ENCODE results near the gene KIAA0319L.

Gene KIAA0319L

DNA sequence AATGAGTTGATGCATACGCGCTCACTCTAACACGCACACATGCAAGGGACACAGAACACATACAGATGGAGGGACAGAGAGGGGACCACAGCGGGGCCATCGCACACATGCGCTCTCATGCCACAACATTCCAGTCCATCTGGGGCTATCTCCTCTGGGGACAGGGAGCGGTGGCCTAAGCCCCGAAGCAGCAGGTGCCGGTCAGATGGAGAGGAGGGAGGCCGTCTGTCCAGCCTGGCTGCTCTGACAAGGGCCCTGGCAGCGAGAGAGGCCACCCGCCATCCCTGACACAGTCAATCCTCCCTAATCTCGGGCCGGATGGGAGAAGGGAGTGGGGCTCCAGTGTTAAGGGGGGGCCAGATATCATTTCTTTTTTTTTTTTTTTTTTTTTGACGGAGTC lies 123.5 kb downstream of the KIAA0319L start:
- TF ChIP-seq, protein P1, sequence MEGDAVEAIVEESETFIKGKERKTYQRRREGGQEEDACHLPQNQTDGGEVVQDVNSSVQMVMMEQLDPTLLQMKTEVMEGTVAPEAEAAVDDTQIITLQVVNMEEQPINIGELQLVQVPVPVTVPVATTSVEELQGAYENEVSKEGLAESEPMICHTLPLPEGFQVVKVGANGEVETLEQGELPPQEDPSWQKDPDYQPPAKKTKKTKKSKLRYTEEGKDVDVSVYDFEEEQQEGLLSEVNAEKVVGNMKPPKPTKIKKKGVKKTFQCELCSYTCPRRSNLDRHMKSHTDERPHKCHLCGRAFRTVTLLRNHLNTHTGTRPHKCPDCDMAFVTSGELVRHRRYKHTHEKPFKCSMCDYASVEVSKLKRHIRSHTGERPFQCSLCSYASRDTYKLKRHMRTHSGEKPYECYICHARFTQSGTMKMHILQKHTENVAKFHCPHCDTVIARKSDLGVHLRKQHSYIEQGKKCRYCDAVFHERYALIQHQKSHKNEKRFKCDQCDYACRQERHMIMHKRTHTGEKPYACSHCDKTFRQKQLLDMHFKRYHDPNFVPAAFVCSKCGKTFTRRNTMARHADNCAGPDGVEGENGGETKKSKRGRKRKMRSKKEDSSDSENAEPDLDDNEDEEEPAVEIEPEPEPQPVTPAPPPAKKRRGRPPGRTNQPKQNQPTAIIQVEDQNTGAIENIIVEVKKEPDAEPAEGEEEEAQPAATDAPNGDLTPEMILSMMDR (IDR thresholded peaks at IDR 0.05; ENCODE audit: insufficient read depth, low read length, poor library complexity, severe bottlenecking) = no peak
- no peak for DNase-seq (ENCODE audit: extremely low read depth, insufficient read length)
- no peak overlapping the region for H3K4me3 ChIP-seq (replicated peaks; ENCODE audit: low read depth, low read length)
- peaks cover 37% of the 10 kb centered on the region for H3K36me3 ChIP-seq (ENCODE audit: control insufficient read depth, insufficient read depth, low read length)
- no peaks in the 10 kb centered on the region for H3K27me3 ChIP-seq (replicated peaks; ENCODE audit: control insufficient read depth, insufficient read depth, low read length)

DNA sequence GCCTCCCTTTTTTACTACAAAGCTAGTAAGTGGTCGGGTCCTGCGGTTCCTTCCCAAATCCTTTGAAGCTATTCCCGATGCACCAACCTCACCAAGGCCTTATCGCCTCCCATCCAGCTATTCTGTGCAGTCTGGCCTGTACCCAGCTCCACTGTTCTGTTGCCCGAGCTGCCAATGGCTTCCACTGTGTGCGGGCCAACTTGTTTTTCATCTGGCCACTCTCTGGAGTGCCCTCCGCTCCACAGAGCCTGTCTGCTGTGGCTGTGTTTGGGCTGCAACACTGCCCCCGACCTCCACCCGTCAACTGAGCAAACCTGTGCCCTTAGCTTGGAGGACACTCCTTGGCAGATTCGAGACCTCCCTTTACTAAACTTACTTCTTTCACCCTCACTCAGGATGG lies 125.0 kb downstream of the KIAA0319L start:
- TF ChIP-seq, protein P1 (IDR thresholded peaks at IDR 0.05; ENCODE audit: insufficient read depth, low read length, poor library complexity, severe bottlenecking) = no peak

GRCh38 chr1:35431173-35431599 lies 126.0 kb downstream of the KIAA0319L start:
- H3K27me3 ChIP-seq (replicated peaks; ENCODE audit: control insufficient read depth, insufficient read depth, low read length) = no peaks in the 10 kb centered on the region
- no peak for DNase-seq (ENCODE audit: extremely low read depth, insufficient read length)
- no peak overlapping the region for H3K4me3 ChIP-seq (replicated peaks; ENCODE audit: low read depth, low read length)
- H3K36me3 ChIP-seq (ENCODE audit: control insufficient read depth, insufficient read depth, low read length) = peaks cover 28% of the 10 kb centered on the region
- TF ChIP-seq, protein P1 (IDR thresholded peaks at IDR 0.05; ENCODE audit: insufficient read depth, low read length, poor library complexity, severe bottlenecking) = no peak

More for the DNA sequence above, 125.0 kb downstream of the KIAA0319L start:
- Histone ChIP-seq H3K27me3 (replicated peaks; ENCODE audit: control insufficient read depth, insufficient read depth, low read length) (no peaks in the 10 kb centered on the region), H3K36me3 (ENCODE audit: control insufficient read depth, insufficient read depth, low read length) (peaks cover 37% of the 10 kb centered on the region), H3K4me3 (replicated peaks; ENCODE audit: low read depth, low read length) (no peak overlapping the region)
- no peak for DNase-seq (ENCODE audit: extremely low read depth, insufficient read length)

DNA sequence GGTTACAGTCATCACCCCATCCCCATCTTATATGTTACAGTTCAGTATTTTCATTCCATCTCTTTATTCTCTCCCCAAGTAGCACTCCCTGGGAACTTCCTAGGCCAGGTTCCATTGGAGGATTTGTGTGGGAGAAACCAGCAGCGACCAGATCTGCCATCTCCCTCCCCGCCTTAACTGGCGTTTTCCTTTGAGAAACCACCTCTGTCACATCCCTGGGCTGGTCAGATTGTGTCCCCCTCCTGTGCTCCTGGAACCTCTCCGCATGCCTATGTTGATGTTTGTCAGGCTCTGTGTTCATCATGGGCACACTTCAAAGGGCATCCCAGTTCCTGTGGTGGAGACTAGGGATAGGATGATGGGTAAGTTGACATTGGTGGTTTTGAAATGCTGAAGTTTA lies 126.4 kb downstream of the KIAA0319L start:
- Histone ChIP-seq H3K4me3 (replicated peaks; ENCODE audit: low read depth, low read length) (no peak overlapping the region), H3K36me3 (ENCODE audit: control insufficient read depth, insufficient read depth, low read length) (peaks cover 25% of the 10 kb centered on the region), H3K27me3 (replicated peaks; ENCODE audit: control insufficient read depth, insufficient read depth, low read length) (no peaks in the 10 kb centered on the region)
- DNase-seq (ENCODE audit: extremely low read depth, insufficient read length) = no peak
- TF ChIP-seq, protein P1 (IDR thresholded peaks at IDR 0.05; ENCODE audit: insufficient read depth, low read length, poor library complexity, severe bottlenecking) = no peak

GRCh38 chr1:35428360-35428759 lies 128.8 kb downstream of the KIAA0319L start:
- peaks cover 13% of the 10 kb centered on the region for H3K36me3 ChIP-seq (ENCODE audit: control insufficient read depth, insufficient read depth, low read length)
- no peak overlapping the region for H3K4me3 ChIP-seq (replicated peaks; ENCODE audit: low read depth, low read length)
- TF ChIP-seq, protein P1 (IDR thresholded peaks at IDR 0.05; ENCODE audit: insufficient read depth, low read length, poor library complexity, severe bottlenecking) = no peak
- H3K27me3 ChIP-seq (replicated peaks; ENCODE audit: control insufficient read depth, insufficient read depth, low read length) = no peaks in the 10 kb centered on the region
- DNase-seq (ENCODE audit: extremely low read depth, insufficient read length) = no peak

DNA sequence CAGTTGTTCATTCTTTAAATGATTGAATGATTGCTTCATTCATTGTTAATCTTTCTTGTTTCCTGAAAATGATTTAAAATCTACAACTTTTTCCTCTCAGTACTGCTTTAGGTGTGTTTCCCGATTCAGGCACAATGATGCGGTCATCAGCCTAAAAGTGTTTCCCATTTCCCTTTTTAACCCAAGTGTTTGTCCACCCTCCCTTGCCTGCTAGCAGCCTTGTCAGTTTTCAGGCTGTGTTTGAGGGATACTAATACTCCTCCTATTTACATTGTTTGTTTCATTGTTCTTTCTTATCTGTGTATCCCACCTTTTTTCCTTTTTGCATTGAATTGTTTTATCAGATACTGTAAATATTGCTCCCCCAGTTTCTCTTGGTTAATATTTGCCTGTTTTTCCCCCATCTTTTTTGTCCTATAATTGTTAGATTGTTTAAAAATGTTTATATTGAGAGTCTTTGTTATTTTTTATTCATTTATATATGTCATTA lies 131.1 kb downstream of the KIAA0319L start:
- Histone ChIP-seq H3K4me3 (replicated peaks; ENCODE audit: low read depth, low read length) (no peak overlapping the region), H3K36me3 (ENCODE audit: control insufficient read depth, insufficient read depth, low read length) (peaks cover 4% of the 10 kb centered on the region), H3K27me3 (replicated peaks; ENCODE audit: control insufficient read depth, insufficient read depth, low read length) (no peaks in the 10 kb centered on the region)
- no peak for DNase-seq (ENCODE audit: extremely low read depth, insufficient read length)
- TF ChIP-seq, protein P1 (IDR thresholded peaks at IDR 0.05; ENCODE audit: insufficient read depth, low read length, poor library complexity, severe bottlenecking) = no peak

Measured in GM06990 (cell line).